ENCODE results near the gene INPP5J.
"Not testable (repeated sequence)": the region's sequence is repeated elsewhere in the genome, so short reads cannot be mapped to it uniquely, and the experiment has no call there.

The INPP5J gene

GRCh38 chr22:31093086-31093850, 29.5 kb upstream of the INPP5J start:
- no peak overlapping the region for H3K9ac ChIP-seq (ENCODE audit: low read depth, low read length)
- H3K9me3 ChIP-seq (ENCODE audit: control insufficient read depth, insufficient read depth, low read length): no peaks in the 10 kb centered on the region
- H3K4me1 ChIP-seq (ENCODE audit: insufficient read depth, low read length): peaks cover 5% of the 10 kb centered on the region; the same call in 1 of the 2 replicates
- H3K36me3 ChIP-seq (ENCODE audit: insufficient read depth, low read length): no peaks in the 10 kb centered on the region; the same call in 1 of the 2 replicates

GRCh38 chr22:31094021-31094551, 28.7 kb upstream of the INPP5J start:
- H3K9me3 ChIP-seq (ENCODE audit: control insufficient read depth, insufficient read depth, low read length): no peaks in the 10 kb centered on the region
- peaks cover 7% of the 10 kb centered on the region; the same call in 1 of the 2 replicates for H3K4me1 ChIP-seq (ENCODE audit: insufficient read depth, low read length)
- H3K36me3 ChIP-seq (ENCODE audit: insufficient read depth, low read length): no peaks in the 10 kb centered on the region; the same call in 1 of the 2 replicates

DNA sequence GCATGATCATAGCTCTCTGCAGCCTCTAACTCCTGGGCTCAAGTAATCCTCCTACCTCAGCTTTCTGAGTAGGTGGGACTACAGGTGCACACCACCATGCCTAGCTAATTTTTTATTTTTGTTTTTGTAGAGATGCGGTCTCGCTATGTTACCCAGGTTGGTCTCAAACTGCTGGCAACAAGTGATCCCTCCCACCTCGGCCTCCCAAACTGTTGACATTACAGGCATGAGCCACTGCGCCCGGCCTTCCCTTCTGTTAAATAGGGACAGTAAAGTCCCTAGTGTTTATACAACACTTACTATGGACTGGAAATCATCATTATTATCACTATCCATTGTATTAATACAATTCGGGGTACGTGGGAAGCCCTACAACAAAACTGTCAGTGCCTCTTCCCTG, 28.0 kb upstream of the INPP5J start:
- Histone ChIP-seq H3K4me1 (ENCODE audit: insufficient read depth, low read length) (peaks cover 7% of the 10 kb centered on the region; the same call in 1 of the 2 replicates), H3K9me3 (ENCODE audit: control insufficient read depth, insufficient read depth, low read length) (no peaks in the 10 kb centered on the region), H3K36me3 (ENCODE audit: insufficient read depth, low read length) (no peaks in the 10 kb centered on the region; the same call in 1 of the 2 replicates), H3K9ac (ENCODE audit: low read depth, low read length) (no peak overlapping the region)

More at GRCh38 chr22:31094021-31094551, 28.7 kb upstream of the INPP5J start:
- no peak overlapping the region for H3K9ac ChIP-seq (ENCODE audit: low read depth, low read length)

- no peaks in the 10 kb centered on the region; the same call in 1 of the 2 replicates for H3K36me3 ChIP-seq (ENCODE audit: insufficient read depth, low read length)
Observed at GRCh38 chr22:31095637-31096249, 27.0 kb upstream of the INPP5J start.

DNA sequence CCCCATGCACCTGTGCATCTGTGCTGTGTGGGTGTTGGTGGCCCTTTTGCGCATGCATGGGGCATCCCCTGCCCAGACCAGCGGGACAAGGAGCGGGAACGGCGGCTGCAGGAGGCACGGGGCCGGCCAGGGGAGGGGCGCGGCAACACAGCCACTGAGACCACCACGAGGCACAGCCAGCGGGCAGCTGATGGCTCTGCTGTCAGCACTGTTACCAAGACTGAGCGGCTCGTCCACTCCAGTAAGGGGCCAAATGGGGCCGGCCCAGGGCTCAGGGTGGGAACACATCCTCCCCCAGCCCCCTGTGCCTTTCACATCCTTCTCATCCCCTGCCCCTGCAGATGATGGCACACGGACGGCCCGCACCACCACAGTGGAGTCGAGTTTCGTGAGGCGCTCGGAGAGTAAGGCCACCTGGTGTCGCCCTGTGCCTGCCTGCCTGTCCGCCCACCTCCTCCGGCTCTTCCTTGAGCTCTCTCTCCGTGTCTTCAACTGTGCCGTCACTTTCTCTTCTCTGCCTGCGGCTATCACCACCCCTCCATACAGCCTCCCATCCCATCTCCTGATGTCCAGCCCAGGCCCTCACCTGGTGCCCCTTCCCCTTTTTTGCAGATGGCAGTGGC, 26.0 kb upstream of the INPP5J start:
- H3K9me3 ChIP-seq (ENCODE audit: control insufficient read depth, insufficient read depth, low read length): no peaks in the 10 kb centered on the region
- peaks cover 7% of the 10 kb centered on the region; the same call in 1 of the 2 replicates for H3K4me1 ChIP-seq (ENCODE audit: insufficient read depth, low read length)
- no peak overlapping the region for H3K9ac ChIP-seq (ENCODE audit: low read depth, low read length)
- no peaks in the 10 kb centered on the region; the same call in 1 of the 2 replicates for H3K36me3 ChIP-seq (ENCODE audit: insufficient read depth, low read length)

More at GRCh38 chr22:31095637-31096249, 27.0 kb upstream of the INPP5J start:
- Histone ChIP-seq H3K9me3 (ENCODE audit: control insufficient read depth, insufficient read depth, low read length) (no peaks in the 10 kb centered on the region), H3K9ac (ENCODE audit: low read depth, low read length) (no peak overlapping the region), H3K4me1 (ENCODE audit: insufficient read depth, low read length) (peaks cover 7% of the 10 kb centered on the region; the same call in 1 of the 2 replicates)

- H3K9ac ChIP-seq (ENCODE audit: low read depth, low read length); H3K36me3 ChIP-seq (ENCODE audit: insufficient read depth, low read length); H3K9me3 ChIP-seq (ENCODE audit: control insufficient read depth, insufficient read depth, low read length); H3K4me1 ChIP-seq (ENCODE audit: insufficient read depth, low read length): not testable (repeated sequence)
Observed at GRCh38 chr22:31097539-31097938, 25.2 kb upstream of the INPP5J start.

GRCh38 chr22:31097941-31098631, 24.7 kb upstream of the INPP5J start:
- Histone ChIP-seq H3K9ac (ENCODE audit: low read depth, low read length) (peak overlapping the region; percentile 19; the same call in 1 of the 2 replicates), H3K36me3 (ENCODE audit: insufficient read depth, low read length) (no peaks in the 10 kb centered on the region; the same call in 1 of the 2 replicates)

GRCh38 chr22:31098632-31099110, 24.1 kb upstream of the INPP5J start:
- peaks cover 7% of the 10 kb centered on the region; the same call in 1 of the 2 replicates for H3K4me1 ChIP-seq (ENCODE audit: insufficient read depth, low read length)
- peak overlapping the region; percentile 19; the same call in 1 of the 2 replicates for H3K9ac ChIP-seq (ENCODE audit: low read depth, low read length)
- H3K9me3 ChIP-seq (ENCODE audit: control insufficient read depth, insufficient read depth, low read length): no peaks in the 10 kb centered on the region
- no peaks in the 10 kb centered on the region; the same call in 1 of the 2 replicates for H3K36me3 ChIP-seq (ENCODE audit: insufficient read depth, low read length)

More at GRCh38 chr22:31097941-31098631, 24.7 kb upstream of the INPP5J start:
- Histone ChIP-seq H3K9me3 (ENCODE audit: control insufficient read depth, insufficient read depth, low read length) (no peaks in the 10 kb centered on the region), H3K4me1 (ENCODE audit: insufficient read depth, low read length) (peaks cover 7% of the 10 kb centered on the region; the same call in 1 of the 2 replicates)

DNA sequence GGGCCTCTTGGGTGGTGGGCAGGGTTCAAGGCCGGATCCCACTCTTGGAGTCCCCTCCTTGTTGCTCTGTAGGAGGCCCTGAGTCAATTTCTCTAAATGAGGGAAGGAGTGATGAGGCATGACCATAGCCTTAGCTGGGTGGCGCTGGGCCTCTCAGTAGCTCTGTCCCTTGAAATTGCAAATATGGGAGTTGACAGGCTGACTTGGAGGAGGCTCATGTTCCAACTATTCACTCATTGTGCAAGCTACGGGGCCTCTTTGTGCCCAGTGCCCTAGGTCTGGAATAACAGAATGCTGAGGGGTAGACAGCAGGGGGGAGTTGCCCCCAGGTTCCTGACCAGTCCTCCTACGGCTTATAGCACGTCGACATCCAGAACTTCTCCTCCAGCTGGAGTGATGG, 23.4 kb upstream of the INPP5J start:
- Histone ChIP-seq H3K36me3 (ENCODE audit: insufficient read depth, low read length) (no peaks in the 10 kb centered on the region; the same call in 1 of the 2 replicates), H3K4me1 (ENCODE audit: insufficient read depth, low read length) (peaks cover 7% of the 10 kb centered on the region; the same call in 1 of the 2 replicates), H3K9me3 (ENCODE audit: control insufficient read depth, insufficient read depth, low read length) (no peaks in the 10 kb centered on the region), H3K9ac (ENCODE audit: low read depth, low read length) (no peak overlapping the region)

GRCh38 chr22:31099841-31100761, 22.7 kb upstream of the INPP5J start:
- peaks cover 8% of the 10 kb centered on the region; the same call in 1 of the 2 replicates for H3K4me1 ChIP-seq (ENCODE audit: insufficient read depth, low read length)
- no peak overlapping the region for H3K9ac ChIP-seq (ENCODE audit: low read depth, low read length)
- no peaks in the 10 kb centered on the region; the same call in 1 of the 2 replicates for H3K36me3 ChIP-seq (ENCODE audit: insufficient read depth, low read length)
- no peaks in the 10 kb centered on the region for H3K9me3 ChIP-seq (ENCODE audit: control insufficient read depth, insufficient read depth, low read length)

- Histone ChIP-seq H3K36me3 (ENCODE audit: insufficient read depth, low read length) (no peaks in the 10 kb centered on the region), H3K9me3 (ENCODE audit: control insufficient read depth, insufficient read depth, low read length) (no peaks in the 10 kb centered on the region), H3K4me1 (ENCODE audit: insufficient read depth, low read length) (peaks cover 16% of the 10 kb centered on the region; the same call in 1 of the 2 replicates), H3K9ac (ENCODE audit: low read depth, low read length) (no peak overlapping the region)
Observed at GRCh38 chr22:31100762-31101525, 21.8 kb upstream of the INPP5J start.

DNA sequence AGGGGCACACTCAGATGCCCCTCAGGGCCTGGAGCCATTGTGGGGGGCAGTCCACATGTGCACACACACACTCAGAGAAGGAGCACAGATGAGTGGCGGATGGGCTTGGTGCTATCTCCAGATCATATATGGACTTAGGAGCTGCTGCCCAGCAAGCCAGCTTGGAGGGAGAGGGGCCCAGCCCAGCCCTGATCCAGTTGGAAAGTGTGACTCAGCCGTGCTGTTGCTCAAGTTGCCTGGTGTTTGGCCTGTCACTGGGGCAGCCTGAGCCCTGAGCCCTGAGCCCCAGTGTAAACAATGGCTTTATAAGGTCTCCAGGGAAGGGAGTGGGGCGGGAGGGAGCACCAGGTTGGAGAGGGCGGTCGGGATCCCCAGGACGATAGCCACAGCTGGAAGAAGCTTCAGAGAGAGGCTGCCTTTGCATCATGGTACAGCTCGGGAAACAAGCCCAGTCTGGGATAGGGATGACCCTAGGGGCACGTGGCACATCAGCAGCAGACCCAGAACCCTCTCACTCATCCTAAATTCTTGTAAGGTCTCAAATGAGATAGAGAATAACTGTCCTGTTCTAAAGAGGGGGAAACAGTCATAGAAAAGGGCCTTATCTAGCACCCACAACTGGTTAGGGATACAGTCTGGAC, 20.2 kb upstream of the INPP5J start:
- no peaks in the 10 kb centered on the region for H3K36me3 ChIP-seq (ENCODE audit: insufficient read depth, low read length)

More for the DNA sequence above, 20.2 kb upstream of the INPP5J start:
- H3K9ac ChIP-seq (ENCODE audit: low read depth, low read length): no peak overlapping the region
- no peaks in the 10 kb centered on the region for H3K9me3 ChIP-seq (ENCODE audit: control insufficient read depth, insufficient read depth, low read length)
- peaks cover 21% of the 10 kb centered on the region; the same call in 1 of the 2 replicates for H3K4me1 ChIP-seq (ENCODE audit: insufficient read depth, low read length)
